Measurements from ENCODE around the gene AUTS2.

DNA sequence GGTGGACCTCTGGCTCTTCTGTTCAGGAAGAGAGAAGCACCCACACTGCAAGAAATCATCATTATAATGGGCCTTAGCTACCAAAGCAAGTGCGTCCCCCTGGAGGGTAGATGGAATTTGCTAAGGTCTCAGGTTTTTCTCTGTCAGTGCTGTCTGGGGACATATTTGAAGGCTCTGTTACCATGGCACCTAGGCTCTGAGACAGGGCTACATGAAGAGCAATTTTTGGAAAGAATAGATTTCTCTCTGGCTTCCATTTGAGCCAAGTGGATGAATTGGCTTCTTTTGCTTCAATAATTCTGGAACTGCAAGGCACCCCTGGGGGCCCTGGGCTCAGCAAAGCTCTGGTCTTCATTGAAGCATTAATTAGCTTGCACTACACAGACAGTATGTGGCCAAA is 1184.5 kb downstream of the AUTS2 start:
- no peak for TF ChIP-seq POLR2A (IDR thresholded peaks at IDR 0.05; ENCODE audit: control extremely low read depth in 1 of 2, low read depth in 2 of 2, low read length in 2 of 2)
- no peak for TF ChIP-seq ZNF274 (IDR thresholded peaks at IDR 0.05; ENCODE audit: borderline replicate concordance, extremely low read depth, low read length)
- TF ChIP-seq SIRT6 (IDR thresholded peaks at IDR 0.05; ENCODE audit: low read length) = no peak
- TF ChIP-seq, protein P1, sequence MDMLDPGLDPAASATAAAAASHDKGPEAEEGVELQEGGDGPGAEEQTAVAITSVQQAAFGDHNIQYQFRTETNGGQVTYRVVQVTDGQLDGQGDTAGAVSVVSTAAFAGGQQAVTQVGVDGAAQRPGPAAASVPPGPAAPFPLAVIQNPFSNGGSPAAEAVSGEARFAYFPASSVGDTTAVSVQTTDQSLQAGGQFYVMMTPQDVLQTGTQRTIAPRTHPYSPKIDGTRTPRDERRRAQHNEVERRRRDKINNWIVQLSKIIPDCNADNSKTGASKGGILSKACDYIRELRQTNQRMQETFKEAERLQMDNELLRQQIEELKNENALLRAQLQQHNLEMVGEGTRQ (IDR thresholded peaks at IDR 0.05; ENCODE audit: low read length) = no peak
- TF ChIP-seq CHD2 (IDR thresholded peaks at IDR 0.05; ENCODE audit: low read length) = no peak
- TF ChIP-seq, protein P2, sequence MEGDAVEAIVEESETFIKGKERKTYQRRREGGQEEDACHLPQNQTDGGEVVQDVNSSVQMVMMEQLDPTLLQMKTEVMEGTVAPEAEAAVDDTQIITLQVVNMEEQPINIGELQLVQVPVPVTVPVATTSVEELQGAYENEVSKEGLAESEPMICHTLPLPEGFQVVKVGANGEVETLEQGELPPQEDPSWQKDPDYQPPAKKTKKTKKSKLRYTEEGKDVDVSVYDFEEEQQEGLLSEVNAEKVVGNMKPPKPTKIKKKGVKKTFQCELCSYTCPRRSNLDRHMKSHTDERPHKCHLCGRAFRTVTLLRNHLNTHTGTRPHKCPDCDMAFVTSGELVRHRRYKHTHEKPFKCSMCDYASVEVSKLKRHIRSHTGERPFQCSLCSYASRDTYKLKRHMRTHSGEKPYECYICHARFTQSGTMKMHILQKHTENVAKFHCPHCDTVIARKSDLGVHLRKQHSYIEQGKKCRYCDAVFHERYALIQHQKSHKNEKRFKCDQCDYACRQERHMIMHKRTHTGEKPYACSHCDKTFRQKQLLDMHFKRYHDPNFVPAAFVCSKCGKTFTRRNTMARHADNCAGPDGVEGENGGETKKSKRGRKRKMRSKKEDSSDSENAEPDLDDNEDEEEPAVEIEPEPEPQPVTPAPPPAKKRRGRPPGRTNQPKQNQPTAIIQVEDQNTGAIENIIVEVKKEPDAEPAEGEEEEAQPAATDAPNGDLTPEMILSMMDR (IDR thresholded peaks at IDR 0.05; ENCODE audit: control extremely low read depth in 1 of 3, insufficient read depth in 1 of 3, low read depth in 1 of 3, low read length in 3 of 3) = no peak
- no peak for TF ChIP-seq JUN (IDR thresholded peaks at IDR 0.05; ENCODE audit: low read depth, low read length)
- no peak for TF ChIP-seq GABPA (IDR thresholded peaks at IDR 0.05; ENCODE audit: borderline replicate concordance, insufficient read depth, low read length)
